OCI-LY3 (cell line): ENCODE measurements around the gene CRTC1.
"Not testable (repeated sequence)": the region's sequence is repeated elsewhere in the genome, so short reads cannot be mapped to it uniquely, and the experiment has no call there.

Experiments used
- H2AFZ ChIP-seq: fragments of 200-600, 300-600 bp; shearing (Covaris generic); 2 replicates; pipeline ENCODE4 v1.6.0; 2014; ENCODE audit warnings: antibody characterized with exemption, low read depth, low read length
- H3K27ac ChIP-seq: fragments of 200-600, 300-600 bp; sonication (generic); 2 replicates; pipeline ENCODE4 v1.5.1; 2014; ENCODE audit warnings: mild to moderate bottlenecking, low read length, moderate library complexity, mixed read lengths
- H3K27me3 ChIP-seq: fragments of 200-600, 300-600 bp; sonication (generic); 2 replicates; pipeline ENCODE4 v1.6.1; 2014; ENCODE audit warnings: low read depth, low read length, mixed read lengths
- H3K36me3 ChIP-seq: fragments of 200-600, 300-600 bp; sonication (generic); replicated peaks from 2 replicates; pipeline ENCODE3; 2014; ENCODE audit warnings: low read depth, low read length, mixed read lengths
- H3K4me1 ChIP-seq: fragments of 300-600, 200-600 bp; sonication (generic); 2 replicates; pipeline ENCODE4 v1.6.1; 2014; ENCODE audit warnings: low read length, mixed read lengths
- H3K4me2 ChIP-seq: fragments of 200-600, 300-600 bp; sonication (generic); 2 replicates; pipeline ENCODE4 v1.6.1; 2014; ENCODE audit warnings: low read length, mixed read lengths
- H3K4me3 ChIP-seq: fragments of 300-600, 200-600 bp; sonication (generic); 2 replicates; pipeline ENCODE4 v1.5.1; 2014; ENCODE audit warnings: antibody characterized with exemption, mild to moderate bottlenecking, low read length, moderate library complexity
- H3K79me2 ChIP-seq: fragments of 300-600, 200-600 bp; shearing (Covaris generic); 2 replicates; pipeline ENCODE4 v1.6.1; 2014; ENCODE audit warnings: mild to moderate bottlenecking, low read length, mixed read lengths
- H3K9ac ChIP-seq: fragments of 300-600, 200-600 bp; shearing (Covaris generic); 2 replicates; pipeline ENCODE4 v1.6.0; 2014; ENCODE audit warnings: mild to moderate bottlenecking, low read length, moderate library complexity
- H3K9me3 ChIP-seq: fragments of 200-600, 300-600 bp; shearing (Covaris generic); 2 replicates; pipeline ENCODE4 v1.6.1; 2014; ENCODE audit warnings: low read length, mixed read lengths; ENCODE audit not compliant: insufficient read depth
- H4K20me1 ChIP-seq: fragments of 200-600, 300-600 bp; sonication (generic); 2 replicates; pipeline ENCODE4 v1.6.1; 2016; ENCODE audit warnings: low read length, mixed read lengths; ENCODE audit not compliant: insufficient read depth
- EZH2phosphoT487 ChIP-seq: fragments of 200-600 bp; shearing (Covaris generic); IDR thresholded peaks from 2 replicates; pipeline ENCODE4 v1.6.1; 2018; ENCODE audit warnings: antibody characterized with exemption, mixed run types, low read depth
- TF ChIP-seq, protein P1 (sequence below): fragments of 200-600, 300-600 bp; sonication (generic); IDR thresholded peaks from 2 replicates; pipeline ENCODE4 v1.5.1; 2014; ENCODE audit warnings: antibody characterized with exemption, low read length, low read depth

The CRTC1 gene

DNA sequence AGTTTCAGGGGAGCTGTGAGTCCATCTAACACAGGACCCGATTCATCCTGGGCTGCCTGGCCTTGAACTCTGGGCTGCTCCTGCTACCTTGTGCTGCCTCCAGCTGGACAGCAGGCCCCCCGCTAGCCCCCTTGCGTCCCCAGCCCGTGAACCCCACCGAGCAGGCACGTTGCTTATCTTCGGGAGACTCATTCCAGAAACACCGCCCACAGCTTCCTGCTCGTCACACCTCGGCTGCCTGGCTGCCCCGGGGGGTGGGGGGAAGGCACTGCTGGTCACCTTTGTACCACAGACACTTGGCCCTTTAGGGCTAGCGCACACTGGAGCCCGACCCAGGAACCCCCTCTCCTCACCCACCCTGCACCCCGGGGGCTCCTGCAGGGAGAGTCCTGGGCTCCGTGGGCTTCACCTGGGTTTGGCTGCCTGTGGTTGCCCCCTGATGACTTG is 48.1 kb downstream of the CRTC1 start:
- Histone ChIP-seq H3K27ac (no peak overlapping the region), H3K27me3 (no peaks in the 10 kb centered on the region), H3K9ac (no peak overlapping the region), H3K36me3 (no peaks in the 10 kb centered on the region), H3K4me3 (no peak overlapping the region), H3K4me1 (no peaks in the 10 kb centered on the region), H4K20me1 (peaks cover 11% of the 10 kb centered on the region; the same call in 1 of the 2 replicates), H3K9me3 (no peaks in the 10 kb centered on the region), H3K4me2 (no peak overlapping the region), H3K79me2 (no peaks in the 10 kb centered on the region), H2AFZ (no peak overlapping the region)
- TF ChIP-seq, protein P1, sequence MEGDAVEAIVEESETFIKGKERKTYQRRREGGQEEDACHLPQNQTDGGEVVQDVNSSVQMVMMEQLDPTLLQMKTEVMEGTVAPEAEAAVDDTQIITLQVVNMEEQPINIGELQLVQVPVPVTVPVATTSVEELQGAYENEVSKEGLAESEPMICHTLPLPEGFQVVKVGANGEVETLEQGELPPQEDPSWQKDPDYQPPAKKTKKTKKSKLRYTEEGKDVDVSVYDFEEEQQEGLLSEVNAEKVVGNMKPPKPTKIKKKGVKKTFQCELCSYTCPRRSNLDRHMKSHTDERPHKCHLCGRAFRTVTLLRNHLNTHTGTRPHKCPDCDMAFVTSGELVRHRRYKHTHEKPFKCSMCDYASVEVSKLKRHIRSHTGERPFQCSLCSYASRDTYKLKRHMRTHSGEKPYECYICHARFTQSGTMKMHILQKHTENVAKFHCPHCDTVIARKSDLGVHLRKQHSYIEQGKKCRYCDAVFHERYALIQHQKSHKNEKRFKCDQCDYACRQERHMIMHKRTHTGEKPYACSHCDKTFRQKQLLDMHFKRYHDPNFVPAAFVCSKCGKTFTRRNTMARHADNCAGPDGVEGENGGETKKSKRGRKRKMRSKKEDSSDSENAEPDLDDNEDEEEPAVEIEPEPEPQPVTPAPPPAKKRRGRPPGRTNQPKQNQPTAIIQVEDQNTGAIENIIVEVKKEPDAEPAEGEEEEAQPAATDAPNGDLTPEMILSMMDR, result no peak

DNA sequence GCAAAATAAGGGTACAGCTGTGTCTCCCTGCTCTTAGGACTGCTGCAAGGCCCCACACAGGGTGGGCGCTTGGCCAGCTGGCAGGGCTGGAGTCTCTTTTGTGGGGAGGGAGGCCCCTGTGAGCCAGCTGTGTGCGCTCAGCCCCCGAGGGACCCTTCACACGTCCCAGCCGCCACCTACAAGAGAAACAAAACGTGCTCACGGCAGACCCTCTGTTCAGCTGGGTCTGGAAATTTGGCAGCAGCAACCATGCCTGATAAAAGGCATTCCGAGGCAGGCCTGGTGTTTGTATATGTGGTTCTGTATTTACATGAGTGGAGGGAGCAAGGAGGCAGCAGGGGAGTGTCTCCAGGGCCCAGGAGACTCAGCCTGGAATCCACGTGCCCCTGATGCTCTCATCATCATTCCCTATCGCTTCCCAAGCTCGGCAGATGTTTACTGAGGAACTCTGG is 49.7 kb downstream of the CRTC1 start:
- H3K9ac ChIP-seq, result no peak overlapping the region
- peaks cover 11% of the 10 kb centered on the region; the same call in 1 of the 2 replicates for H4K20me1 ChIP-seq
- no peak overlapping the region for H3K4me2 ChIP-seq
- H2AFZ ChIP-seq, result no peak overlapping the region
- TF ChIP-seq, protein P1, result no peak
- no peak for TF ChIP-seq EZH2phosphoT487
- no peak overlapping the region for H3K27ac ChIP-seq
- H3K79me2 ChIP-seq, result no peaks in the 10 kb centered on the region
- H3K4me1 ChIP-seq, result no peaks in the 10 kb centered on the region
- no peak overlapping the region for H3K4me3 ChIP-seq
- no peaks in the 10 kb centered on the region for H3K36me3 ChIP-seq
- no peaks in the 10 kb centered on the region for H3K9me3 ChIP-seq
- no peaks in the 10 kb centered on the region for H3K27me3 ChIP-seq

DNA sequence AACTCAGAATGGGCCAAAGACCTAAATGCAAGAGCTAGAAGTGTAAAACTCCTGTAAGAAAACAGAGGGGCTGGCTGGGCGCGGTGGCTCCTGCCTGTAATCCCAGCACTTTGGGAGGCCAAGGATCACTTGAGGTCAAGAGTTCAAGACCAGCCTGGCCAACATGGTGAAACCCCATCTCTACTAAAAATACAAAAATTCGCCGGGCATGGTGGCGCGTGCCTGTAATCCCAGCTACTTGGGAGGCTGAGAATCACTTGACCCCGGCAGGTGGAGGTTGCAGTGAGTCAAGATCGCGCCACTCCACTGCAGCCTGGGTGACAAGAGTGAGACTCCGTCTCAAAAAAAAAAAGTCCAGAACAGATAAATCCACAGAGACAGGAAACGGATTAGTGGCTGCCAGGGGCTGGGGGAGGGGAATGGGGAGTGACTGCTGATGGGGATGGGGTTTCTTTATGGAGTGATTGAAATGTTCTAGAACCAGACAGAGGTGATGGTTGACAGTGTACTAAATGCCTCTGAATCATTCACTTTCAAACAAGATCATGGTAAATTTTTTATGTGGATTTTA is 50.4 kb downstream of the CRTC1 start:
- H3K79me2 ChIP-seq, H3K27me3 ChIP-seq, H3K9ac ChIP-seq, H3K9me3 ChIP-seq, H3K36me3 ChIP-seq, H3K4me2 ChIP-seq, H3K27ac ChIP-seq, H3K4me1 ChIP-seq, H3K4me3 ChIP-seq, H2AFZ ChIP-seq: not testable (repeated sequence)
- peaks cover 11% of the 10 kb centered on the region; the same call in 1 of the 2 replicates for H4K20me1 ChIP-seq

DNA sequence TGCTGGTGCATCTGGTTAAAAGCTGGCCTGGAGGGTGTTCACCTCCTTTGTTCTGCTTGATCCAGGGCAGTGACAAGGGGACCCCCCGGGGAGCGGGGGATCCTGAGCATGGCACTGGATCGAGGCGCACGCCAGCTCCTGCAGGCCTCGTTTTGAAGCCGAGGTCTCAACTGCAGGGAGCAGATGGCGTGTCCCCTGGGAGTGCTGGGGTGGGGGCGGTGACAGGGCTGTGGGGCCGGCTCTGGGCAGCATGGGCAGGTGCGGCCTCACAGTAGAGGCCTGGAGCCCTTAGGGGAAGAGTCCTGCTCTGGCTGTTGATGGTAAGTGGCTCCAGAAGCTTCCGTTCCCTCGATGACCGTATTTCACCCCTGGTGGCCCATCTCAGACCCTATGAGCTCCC is 51.8 kb downstream of the CRTC1 start:
- H3K27ac ChIP-seq, result no peak overlapping the region
- H3K4me1 ChIP-seq, result no peaks in the 10 kb centered on the region
- H3K4me3 ChIP-seq, result no peak overlapping the region
- no peaks in the 10 kb centered on the region for H3K27me3 ChIP-seq
- no peak overlapping the region for H3K9ac ChIP-seq
- H3K79me2 ChIP-seq, result no peaks in the 10 kb centered on the region
- H3K36me3 ChIP-seq, result no peaks in the 10 kb centered on the region
- no peak overlapping the region for H3K4me2 ChIP-seq
- TF ChIP-seq EZH2phosphoT487, result no peak
- TF ChIP-seq, protein P1, result no peak
- H4K20me1 ChIP-seq, result peaks cover 12% of the 10 kb centered on the region; the same call in 1 of the 2 replicates
- H3K9me3 ChIP-seq, result no peaks in the 10 kb centered on the region
- no peak overlapping the region for H2AFZ ChIP-seq
